GM12878 (cell line): ENCODE results near the gene GARIN5A. TPM values are rescaled to one million over a fixed set of nuclear protein-coding genes. Genes with fewer than 3 reads are reported as not detected.

Experiments
- ATAC-seq: fragments of 200-7000 bp; cut with Tn5 transposase; 3 replicates; pipeline ENCODE4 v1.9.1; 2020; ENCODE audit warnings: mild to moderate bottlenecking, moderate library complexity
- BruUV-seq: library from RNA; stranded (reverse); fragments of 400-500 nt; replicated peaks from 2 replicates; lab custom pipeline; 2021; lab: Mats Ljungman, UMichigan
- CTCF ChIA-PET: fragments of 300-600 bp; sonication (Branson Sonifier 250); formaldehyde crosslinking; extraction: SDS; loops from one replicate; lab custom pipeline; 2021; ENCODE audit warnings: inconsistent platforms; lab: Yijun Ruan, JAX
- POLR2A ChIA-PET: fragments of 350-600 bp; formaldehyde crosslinking; extraction: SDS; loops from one replicate; lab custom pipeline; 2021; ENCODE audit warnings: inconsistent platforms; lab: Charles Lee
- RAD21 ChIA-PET: fragments of 300-600 bp; sonication (Branson Sonifier 250); formaldehyde crosslinking; loops from one replicate; lab custom pipeline; 2023; ENCODE audit warnings: antibody characterized with exemption; ENCODE audit not compliant: unreplicated experiment; lab: Charles Lee
- SMC1A ChIA-PET: fragments of 300-600 bp; sonication (Branson Sonifier 250); formaldehyde crosslinking; loops from one replicate; lab custom pipeline; 2023; ENCODE audit not compliant: unreplicated experiment, uncharacterized antibody; lab: Charles Lee
- DNase-seq: peaks from one replicate; pipeline ENCODE4 v3.0.0-alpha.2; 2011; ENCODE audit warnings: low read depth, low spot score
- FAIRE-seq: peaks from 3 replicates; lab custom pipeline; 2011; peaks lifted over from hg19 to GRCh38; lab: Jason Lieb, UNC
- H2AFZ ChIP-seq: 2 replicates; pipeline ENCODE4 v1.6.0; 2011; ENCODE audit warnings: low read depth, low read length, control low read depth; ENCODE audit not compliant: control insufficient read depth
- H3K27ac ChIP-seq: 2 replicates; pipeline ENCODE4 v1.5.1; 2011; ENCODE audit warnings: control low read depth; ENCODE audit not compliant: control insufficient read depth, insufficient read depth
- H3K27me3 ChIP-seq, 2 experiments: replicated peaks in 1 of 2; 2 replicates each; pipeline versions ENCODE4 v1.6.0 to v1.6.1; 2011; ENCODE audit warnings: low read length in 1 of 2; ENCODE audit not compliant: control insufficient read depth in 2 of 2, insufficient read depth in 2 of 2
- H3K36me3 ChIP-seq, 2 experiments: 2 replicates each; pipeline ENCODE4 v1.5.1; 2011; ENCODE audit warnings: low read length in 1 of 2; ENCODE audit not compliant: control insufficient read depth in 2 of 2, insufficient read depth in 2 of 2
- H3K4me1 ChIP-seq: 2 replicates; pipeline ENCODE4 v1.6.1; 2011; ENCODE audit warnings: mild to moderate bottlenecking, low read length, moderate library complexity, mixed read lengths; ENCODE audit not compliant: control insufficient read depth, insufficient read depth
- H3K4me2 ChIP-seq: 2 replicates; pipeline ENCODE4 v1.6.0; 2011; ENCODE audit warnings: control low read depth; ENCODE audit not compliant: control insufficient read depth, insufficient read depth
- H3K4me3 ChIP-seq: fragments of 200-600 bp; sonication (generic); 2 replicates; pipeline ENCODE4 v1.5.1; 2016
- H3K79me2 ChIP-seq: 2 replicates; pipeline ENCODE4 v1.6.0; 2011; ENCODE audit warnings: low read length; ENCODE audit not compliant: control insufficient read depth, insufficient read depth
- H3K9ac ChIP-seq: 2 replicates; pipeline ENCODE4 v1.8.0; 2011; ENCODE audit warnings: low read length, control low read depth, mixed read lengths; ENCODE audit not compliant: control insufficient read depth, insufficient read depth
- H3K9me3 ChIP-seq: replicated peaks from 3 replicates; pipeline ENCODE4 v1.5.1; 2011; ENCODE audit warnings: mild to moderate bottlenecking, low read length; ENCODE audit not compliant: control insufficient read depth, insufficient read depth
- H4K20me1 ChIP-seq: 2 replicates; pipeline ENCODE4 v1.6.0; 2011; ENCODE audit not compliant: control insufficient read depth, insufficient read depth
- BMI1 ChIP-seq: fragments of 450-650 bp; IDR thresholded peaks from 2 replicates; pipeline ENCODE4 v1.6.1; 2016; ENCODE audit warnings: mild to moderate bottlenecking, moderate library complexity, borderline replicate concordance
- HDAC2 ChIP-seq: fragments of 200-600 bp; sonication (generic); IDR thresholded peaks from 2 replicates; pipeline ENCODE4 v1.6.1; 2017
- NFXL1 ChIP-seq: fragments of 450-650 bp; IDR thresholded peaks from 2 replicates; pipeline ENCODE4 v1.6.1; 2017; ENCODE audit warnings: antibody characterized with exemption, mild to moderate bottlenecking, borderline replicate concordance
- NRF1 ChIP-seq: conservative IDR thresholded peaks from 2 replicates; pipeline ENCODE4 v1.6.1; 2011; ENCODE audit warnings: mild to moderate bottlenecking, low read depth, low read length, improper control_type of control experiment
- RAD21 ChIP-seq: IDR thresholded peaks from 2 replicates; pipeline ENCODE4 v1.6.1; 2011; ENCODE audit warnings: mild to moderate bottlenecking, low read depth, low read length, moderate library complexity; ENCODE audit not compliant: insufficient read depth
- RB1 ChIP-seq: fragments of 450-650 bp; formaldehyde crosslinking; IDR thresholded peaks from 2 replicates; pipeline ENCODE4 v1.6.1; 2017; ENCODE audit warnings: mild to moderate bottlenecking, borderline replicate concordance
- SUPT20H ChIP-seq: IDR thresholded peaks from 2 replicates; pipeline ENCODE4 v1.6.1; 2011; ENCODE audit warnings: low read depth, mild to moderate bottlenecking, low read length, moderate library complexity, borderline replicate concordance; ENCODE audit not compliant: control insufficient read depth
- ZNF207 ChIP-seq: fragments of 450-650 bp; IDR thresholded peaks from 2 replicates; pipeline ENCODE4 v1.6.1; 2014; ENCODE audit warnings: antibody characterized with exemption, mild to moderate bottlenecking, borderline replicate concordance
- ZNF24 ChIP-seq: fragments of 450-650 bp; IDR thresholded peaks from 2 replicates; pipeline ENCODE4 v1.6.1; 2017; ENCODE audit warnings: antibody characterized with exemption, mild to moderate bottlenecking
- ZNF274 ChIP-seq: IDR thresholded peaks from one replicate; pipeline ENCODE4 v1.8.0; 2011; ENCODE audit not compliant: insufficient read length, insufficient read depth
- WGBS: methylation state at CpG from one replicate; pipeline ENCODE4 v1.1.6; 2016; ENCODE audit warnings: low lambda C conversion rate; ENCODE audit not compliant: insufficient replicate concordance, insufficient coverage; ENCODE audit errors: missing lambda C conversion rate; 5-methylcytosine and 5-hydroxymethylcytosine counted together
- in situ Hi-C: fragments of 300-500 bp; cut with MboI; formaldehyde crosslinking; loops from 9 replicates; pipeline ENCODE4 v1.14.3; 2018; ENCODE audit warnings: mixed read lengths
- intact Hi-C: fragments of 100-400 bp; cut with micrococcal nuclease; formaldehyde crosslinking; loops from one replicate; pipeline ENCODE4 v1.14.2; 2022; ENCODE audit not compliant: unreplicated experiment
- polyA plus RNA-seq, 11 experiments: library from polyadenylated mRNA; depleted of rRNA in 4 of 11; unstranded in 6 of 11; stranded (reverse) in 5 of 11; fragments of >200 nt; fragmentation: Nextera tagmentation in 4 of 11; fragmentation: Illumina TruSeq in 1 of 11; extraction: Ambion mirVana in 4 of 11; extraction: Trizol in 1 of 11; gene quantifications; 1 replicate in 1 of 11; 2 replicates in 10 of 11; pipeline versions ENCODE4 v1.2.1 to v1.2.3, GENCODE V29; 2011 to 2016; ENCODE audit warnings: inconsistent platforms in 2 of 11, missing spikeins in 2 of 11, low read depth in 1 of 11
- total RNA-seq, 4 experiments: library from RNA; depleted of rRNA in 3 of 4; stranded (reverse); fragments of >200 nt in 3 of 4; fragmentation: Illumina TruSeq in 1 of 4; extraction: Trizol in 1 of 4; gene quantifications; 2 replicates each; pipeline versions ENCODE4 v1.2.1 to v1.2.3, GENCODE V29; 2013 to 2021
- TF ChIP-seq, protein P1 (sequence below): IDR thresholded peaks from 2 replicates; pipeline ENCODE4 v1.6.1; 2012; ENCODE audit warnings: low read depth, low read length, improper control_type of control experiment

The GARIN5A gene
- total and polyA plus RNA-seq, 10 of the 15 experiments (the other 5 are each of a cell fraction or from before 2014, with no cell fraction given): 0.18 to 1.2 (median 0.24) TPM; not detected in 6

DNA sequence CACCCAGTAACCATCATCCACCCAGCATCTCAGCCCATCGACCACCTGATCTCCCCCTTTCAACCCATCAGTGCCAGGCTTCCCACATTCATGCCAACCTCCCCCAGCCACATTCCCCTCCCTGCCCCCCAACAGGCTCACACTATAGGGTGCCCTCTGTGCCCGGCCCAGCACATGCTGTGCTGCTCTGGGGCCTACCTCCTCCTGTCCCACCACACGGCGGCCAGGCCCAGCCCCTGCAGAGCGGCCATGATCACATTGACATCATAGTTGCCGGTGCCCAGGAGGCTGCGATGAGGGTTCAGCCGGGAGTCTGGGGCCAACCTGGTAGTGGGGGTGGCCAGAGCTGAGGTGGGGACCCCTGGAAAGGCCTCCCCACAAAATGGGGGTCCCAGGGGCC, 30.7 kb upstream of the GARIN5A start:
- no TSS peak for BruUV-seq
- peaks cover 3% of the 10 kb centered on the region; the same call in 1 of the 2 replicates for H3K4me1 ChIP-seq
- no peaks in the 10 kb centered on the region for H3K27me3 ChIP-seq
- TF ChIP-seq NFXL1: no peak
- TF ChIP-seq HDAC2: no peak
- TF ChIP-seq SUPT20H: no peak
- no peak for TF ChIP-seq ZNF207
- TF ChIP-seq NRF1: no peak
- TF ChIP-seq BMI1: no peak
- no peak for TF ChIP-seq ZNF24
- TF ChIP-seq RB1: no peak
- TF ChIP-seq ZNF274: no peak
- no peak for TF ChIP-seq RAD21
- TF ChIP-seq, protein P1, sequence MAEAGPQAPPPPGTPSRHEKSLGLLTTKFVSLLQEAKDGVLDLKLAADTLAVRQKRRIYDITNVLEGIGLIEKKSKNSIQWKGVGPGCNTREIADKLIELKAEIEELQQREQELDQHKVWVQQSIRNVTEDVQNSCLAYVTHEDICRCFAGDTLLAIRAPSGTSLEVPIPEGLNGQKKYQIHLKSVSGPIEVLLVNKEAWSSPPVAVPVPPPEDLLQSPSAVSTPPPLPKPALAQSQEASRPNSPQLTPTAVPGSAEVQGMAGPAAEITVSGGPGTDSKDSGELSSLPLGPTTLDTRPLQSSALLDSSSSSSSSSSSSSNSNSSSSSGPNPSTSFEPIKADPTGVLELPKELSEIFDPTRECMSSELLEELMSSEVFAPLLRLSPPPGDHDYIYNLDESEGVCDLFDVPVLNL: no peak
- TF ChIP-seq, all 136 proteins: peak for 0
- ChIA-PET RAD21 (no interaction called here), POLR2A (no interaction called here), CTCF (no interaction called here), SMC1A (no interaction called here)
- Histone ChIP-seq H3K27ac (no peak overlapping the region), H3K36me3 (no peaks in the 10 kb centered on the region), H3K9ac (no peak overlapping the region), H3K9me3 (no peaks in the 10 kb centered on the region), H3K4me3 (no peak overlapping the region), H2AFZ (no peak overlapping the region), H3K4me2 (no peak overlapping the region), H4K20me1 (no peaks in the 10 kb centered on the region), H3K79me2 (no peaks in the 10 kb centered on the region)
- in situ Hi-C loops (no loop called here), intact Hi-C loops (no loop called here)
- no peak for ATAC-seq
- no peak for FAIRE-seq
- 81% methylated on average over 8 of the region's 8 CpGs for WGBS
- no peak for DNase-seq
